Measurements from ENCODE around the gene HS3ST3A1. TPM values are rescaled to one million over a fixed set of nuclear protein-coding genes. Genes with fewer than 3 reads are reported as not detected.

The HS3ST3A1 gene
- total and polyA plus RNA-seq, 2 of the 4 experiments (the other 2 are of a cell fraction), result 8.8 to 9.0 TPM

DNA sequence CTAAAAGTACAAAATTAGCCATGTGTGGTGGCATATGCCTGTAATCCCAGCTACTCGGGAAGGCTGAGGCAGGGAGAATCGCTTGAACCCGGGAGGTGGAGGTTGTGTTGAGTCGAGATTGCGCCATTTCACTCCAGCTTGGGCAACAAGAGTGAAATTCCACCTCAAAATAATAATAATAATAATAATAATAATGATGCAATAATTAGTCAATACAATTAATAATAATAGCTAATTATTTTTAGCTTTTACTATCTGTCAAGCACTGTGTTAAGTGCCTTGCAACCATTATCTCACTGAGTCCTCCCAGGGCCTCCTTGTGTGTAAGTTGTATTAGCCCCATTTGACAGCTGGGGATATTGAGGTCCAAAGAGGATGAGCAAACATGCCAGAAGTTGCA, 14.3 kb upstream of the HS3ST3A1 start:
- WGBS, 2 experiments (ENCODE audit: extremely low coverage in 2 of 2, insufficient read length in 1 of 2), result no CpG with 5 or more reads among the region's 5 CpGs
- Histone ChIP-seq H3K36me3 (ENCODE audit: control insufficient read depth, insufficient read depth, low read length) (no peaks in the 10 kb centered on the region), H3K9me3 (ENCODE audit: control insufficient read depth, insufficient read depth, low read length) (peaks cover 6% of the 10 kb centered on the region; the same call in 1 of the 2 replicates), H2BK15ac (ENCODE audit: low read depth, low read length) (no peak overlapping the region), H3K4me1 (ENCODE audit: control insufficient read depth, insufficient read depth, low read length) (no peaks in the 10 kb centered on the region), H4K5ac (ENCODE audit: low read depth, low read length) (no peak overlapping the region), H2BK20ac (ENCODE audit: low read depth, low read length) (no peak overlapping the region), H3K56ac (ENCODE audit: extremely low read depth, insufficient read depth, low read length) (no peak overlapping the region), H3K9me1 (ENCODE audit: insufficient read depth, low read length) (no peaks in the 10 kb centered on the region), H3K18ac (ENCODE audit: low read depth, low read length) (no peak overlapping the region), H3K14ac (replicated peaks; ENCODE audit: low read depth, low read length) (no peak overlapping the region), H4K91ac (ENCODE audit: insufficient read depth, low read depth, low read length) (no peak overlapping the region), H3K27me3 (ENCODE audit: control insufficient read depth, insufficient read depth, low read length) (no peaks in the 10 kb centered on the region; the same call in 1 of the 2 replicates), H2BK120ac (ENCODE audit: low read depth, low read length) (no peak overlapping the region), H4K20me1 (ENCODE audit: insufficient read depth, low read length) (no peaks in the 10 kb centered on the region), H3K79me1 (ENCODE audit: low read depth in 1 of 2, low read length in 2 of 2) (no peaks in the 10 kb centered on the region), H3K23ac (ENCODE audit: low read depth, low read length) (no peak overlapping the region), H2BK5ac (ENCODE audit: low read depth, low read length, poor library complexity, severe bottlenecking) (no peak overlapping the region), H3K4me3 (ENCODE audit: insufficient read depth, low read depth, low read length) (no peak overlapping the region), H2AK5ac (ENCODE audit: low read depth, low read length) (no peak overlapping the region), H3K4ac (ENCODE audit: low read depth, low read length) (no peak overlapping the region), H2AFZ (replicated peaks; ENCODE audit: low read length, poor library complexity) (no peak overlapping the region), H3K9ac (ENCODE audit: low read depth, low read length) (no peak overlapping the region), H3K27ac (ENCODE audit: insufficient read depth, low read length) (no peak overlapping the region), H2AK9ac (replicated peaks; ENCODE audit: low read depth, low read length, poor library complexity) (no peak overlapping the region), H3K4me2 (ENCODE audit: low read depth, low read length) (no peak overlapping the region), H4K8ac (ENCODE audit: low read depth in 2 of 2, low read length in 2 of 2) (no peak overlapping the region)
- no peak for TF ChIP-seq NFE2L2 (IDR thresholded peaks at IDR 0.05; ENCODE audit: low read depth, low read length)
- TF ChIP-seq CEBPB (IDR thresholded peaks at IDR 0.05; ENCODE audit: low read depth, low read length), result 0 out of 2 replicates have a peak, but pooled peaks have one; percentile 4
- no TSS peak for BruUV-seq (replicated peaks)
- DNase-seq (no peak), ATAC-seq (ENCODE audit: low read depth) (no peak)
- intact Hi-C loops (cut with micrococcal nuclease) (no loop called here), dilution Hi-C loops (cut with HindIII; ENCODE audit: low sequenced_read_pairs, unreplicated experiment) (no loop called here), in situ Hi-C loops (cut with MboI; ENCODE audit: low sequenced_read_pairs) (no loop called here)
- ChIA-PET POLR2A (ENCODE audit: unreplicated experiment) (no interaction called here), CTCF (interaction anchor here (0.7 kb wide), 1 partner anchor 17 kb away, joined by 4 read pairs; no protein-coding TSS in a partner anchor)
